ENCODE measurements around the gene AARS2. TPM values are rescaled to one million over a fixed set of nuclear protein-coding genes. Genes with fewer than 3 reads are reported as not detected.

AARS2 gene
- total and polyA plus RNA-seq, 2 of the 8 experiments (the other 6 are each of a cell fraction or from before 2014, with no cell fraction given) = 8.6 to 20.4 TPM

DNA sequence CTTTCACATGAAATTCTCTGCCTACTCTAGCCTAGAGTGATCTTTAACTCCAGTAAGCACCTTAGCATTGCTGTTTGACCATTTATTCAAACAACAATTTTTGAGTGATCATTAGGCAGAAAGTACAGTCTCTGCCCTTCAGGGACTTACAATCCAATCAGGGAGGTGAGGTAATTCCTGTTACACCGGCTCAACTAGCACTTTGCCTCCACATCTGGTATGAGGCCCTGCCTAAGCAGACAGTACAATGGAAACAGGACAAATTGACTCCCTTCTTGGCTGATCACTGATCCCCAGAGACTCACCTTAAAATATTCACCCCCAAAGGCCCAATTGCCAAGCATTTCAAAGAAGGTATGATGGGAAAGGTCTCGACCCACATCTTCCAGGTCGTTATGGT lies 1.4 kb downstream of the AARS2 start:
- no peak overlapping the region for H3K9ac ChIP-seq (replicated peaks in 1 of 4; ENCODE audit: extremely low read depth in 1 of 4, low read depth in 3 of 4, low read length in 3 of 4)
- H2BK20ac ChIP-seq (ENCODE audit: low read length) = no peak overlapping the region
- peaks cover 3 to 6% (median 3%) of the 10 kb centered on the region in 4 experiments for H3K4me1 ChIP-seq (replicated peaks in 1 of 4; ENCODE audit: control insufficient read depth in 3 of 4, insufficient read depth in 4 of 4, low read length in 3 of 4)
- no peak overlapping the region for H4K91ac ChIP-seq (replicated peaks; ENCODE audit: insufficient read length, low read length)
- no peaks in the 10 kb centered on the region for H3K9me3 ChIP-seq (ENCODE audit: insufficient read depth in 2 of 2, low read depth in 1 of 2, low read length in 1 of 2)
- TF ChIP-seq JUN (IDR thresholded peaks at IDR 0.05; ENCODE audit: low read depth, low read length) (no peak), TAF1 (IDR thresholded peaks at IDR 0.05; ENCODE audit: low read depth, low read length) (no peak), KDM4A (IDR thresholded peaks at IDR 0.05; ENCODE audit: low read depth, low read length, severe bottlenecking) (no peak), HDAC2 (IDR thresholded peaks at IDR 0.05; ENCODE audit: borderline replicate concordance in 1 of 2, low read depth in 2 of 2, low read length in 2 of 2) (no peak), RBBP5 (IDR thresholded peaks at IDR 0.05; ENCODE audit: borderline replicate concordance, low read depth, low read length) (no peak), FOSL1 (IDR thresholded peaks at IDR 0.05; ENCODE audit: insufficient read depth, low read depth, low read length) (no peak), SP2 (IDR thresholded peaks at IDR 0.05; ENCODE audit: low read length) (no peak), MAFK (IDR thresholded peaks at IDR 0.05; ENCODE audit: low read depth, low read length) (no peak), HDAC6 (IDR thresholded peaks at IDR 0.05; ENCODE audit: low read depth, low read length) (no peak), TEAD4 (IDR thresholded peaks at IDR 0.05; ENCODE audit: low read depth, low read length) (no peak), PHF8 (conservative IDR thresholded peaks at IDR 0.05; ENCODE audit: low read depth, low read length) (no peak), CHD1 (IDR thresholded peaks at IDR 0.05; ENCODE audit: low read depth, low read length) (no peak)
- TF ChIP-seq, protein P1, sequence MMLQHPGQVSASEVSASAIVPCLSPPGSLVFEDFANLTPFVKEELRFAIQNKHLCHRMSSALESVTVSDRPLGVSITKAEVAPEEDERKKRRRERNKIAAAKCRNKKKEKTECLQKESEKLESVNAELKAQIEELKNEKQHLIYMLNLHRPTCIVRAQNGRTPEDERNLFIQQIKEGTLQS (IDR thresholded peaks at IDR 0.05; ENCODE audit: insufficient read depth, low read depth, low read length) = no peak
- no peak overlapping the region for H3K18ac ChIP-seq (ENCODE audit: extremely low read depth, low read length)
- no peak overlapping the region for H3K4ac ChIP-seq (replicated peaks; ENCODE audit: insufficient read length, low read depth, low read length)
- no peak overlapping the region for H3K27ac ChIP-seq (ENCODE audit: low read depth, low read length)
- H4K8ac ChIP-seq (ENCODE audit: extremely low read depth, insufficient read depth, low read length) = no peak overlapping the region
- peaks cover 4% of the 10 kb centered on the region for H3K23me2 ChIP-seq (ENCODE audit: low read depth, low read length)
- no peak overlapping the region for H2AK5ac ChIP-seq (ENCODE audit: low read depth, low read length)
- peaks cover 0 to 13% of the 10 kb centered on the region in 2 experiments; a peak in 2 of 4 replicates for H3K79me2 ChIP-seq (ENCODE audit: control insufficient read depth in 1 of 2, insufficient read depth in 2 of 2, low read length in 2 of 2)
- peak overlapping the region in 3 of 4 experiments; percentile 86 to 91 (median 89); a peak in 4 of 8 replicates for H3K4me3 ChIP-seq (ENCODE audit: extremely low read depth in 1 of 4, insufficient read depth in 2 of 4, low read depth in 3 of 4, low read length in 4 of 4)
- no peak overlapping the region for H3K56ac ChIP-seq (replicated peaks; ENCODE audit: insufficient read length, low read depth, low read length)
- no peaks in the 10 kb centered on the region for H3K27me3 ChIP-seq (replicated peaks in 1 of 4; ENCODE audit: control insufficient read depth in 3 of 4, extremely low read depth in 1 of 4, insufficient read depth in 3 of 4, low read length in 3 of 4)
- peaks cover 3% of the 10 kb centered on the region; the same call in 1 of the 2 replicates for H3K79me1 ChIP-seq (ENCODE audit: low read depth, low read length)
- no peak overlapping the region for H2BK5ac ChIP-seq (ENCODE audit: low read depth, low read length)
- POLR2A ChIA-PET (ENCODE audit: partially characterized antibody) = interaction anchor here (1.0 to 5.6 kb wide), 20 partner anchors 12 to 150 kb away, joined by 3 to 80 read pairs (median 6); partner anchors contain the start of genes HSP90AB1, SLC29A1 and SLC35B2
- peak overlapping the region; percentile 77 to 80; a peak in 3 of 4 replicates for H3K4me2 ChIP-seq (ENCODE audit: insufficient read depth in 1 of 2, low read depth in 2 of 2, low read length in 2 of 2)
- H2BK12ac ChIP-seq (ENCODE audit: low read depth, low read length) = no peak overlapping the region
- WGBS, 2 experiments (ENCODE audit: extremely low coverage in 1 of 2, insufficient coverage in 1 of 2, insufficient read length in 1 of 2, insufficient replicate concordance in 2 of 2, low coverage in 1 of 2, low lambda C conversion rate in 2 of 2, missing lambda C conversion rate in 1 of 2) = 92% methylated on average over 3 of the region's 3 CpGs; no CpG with 5 or more reads in 1 of the 2 experiments
- H3K14ac ChIP-seq (ENCODE audit: insufficient read length) = no peak overlapping the region
- H3K36me3 ChIP-seq (ENCODE audit: control insufficient read depth in 2 of 4, insufficient read depth in 4 of 4, low read length in 3 of 4) = peaks cover 13 to 44% (median 36%) of the 10 kb centered on the region in 4 experiments
- H2AFZ ChIP-seq (ENCODE audit: low read length) = no peak overlapping the region
- CTCF ChIA-PET (ENCODE audit: partially characterized antibody) = interaction anchor here (1.3 to 13.9 kb wide), 7 partner anchors 10 to 194 kb away, joined by 3 to 330 read pairs (median 14); partner anchors contain the start of genes NFKBIE and TMEM151B
- H2BK15ac ChIP-seq (ENCODE audit: low read length) = no peak overlapping the region
- H4K5ac ChIP-seq (ENCODE audit: insufficient read length, low read depth, low read length) = no peak overlapping the region
- no peak overlapping the region for H3K23ac ChIP-seq (ENCODE audit: insufficient read length)
- no peak for DNase-seq (ENCODE audit: low read depth in 1 of 2, low spot score in 2 of 2)
- FAIRE-seq = no peak
- peaks cover 0 to 2% of the 10 kb centered on the region in 2 experiments for H4K20me1 ChIP-seq (replicated peaks in 1 of 2; ENCODE audit: control insufficient read depth in 1 of 2, insufficient read depth in 2 of 2, low read length in 2 of 2)
- H2BK120ac ChIP-seq (replicated peaks; ENCODE audit: low read depth, low read length) = no peak overlapping the region
